Occipital lobe (tissue), 2 donors: ENCODE measurements around the gene NDUFA6. TPM values are rescaled to one million over a fixed set of nuclear protein-coding genes. Genes with fewer than 3 reads are reported as not detected.
"Not testable (repeated sequence)": the region's sequence is repeated elsewhere in the genome, so short reads cannot be mapped to it uniquely, and the experiment has no call there.

ENCODE experiments used
- DNase-seq: peaks from one replicate; lab custom pipeline; 2025; lab: John Stamatoyannopoulos, UW
- total RNA-seq: library from RNA; depleted of rRNA; stranded (reverse); fragments of >200 nt; gene quantifications from one replicate; pipeline ENCODE4 v1.2.3, GENCODE V29; 2014

The NDUFA6 gene
- total RNA-seq, 1 donor from 2014 or later: 34.3 TPM

- no peak for DNase-seq
These were observed 24.1 kb upstream of the NDUFA6 start for GRCh38 chr22:42114721-42115120.

GRCh38 chr22:42112793-42113192, 22.2 kb upstream of the NDUFA6 start:
- not testable (repeated sequence) for DNase-seq

GRCh38 chr22:42111798-42112197, 21.2 kb upstream of the NDUFA6 start:
- DNase-seq: no peak

- no peak for DNase-seq
These were observed 18.3 kb upstream of the NDUFA6 start for GRCh38 chr22:42108848-42109247.

GRCh38 chr22:42104332-42104860, 13.8 kb upstream of the NDUFA6 start:
- not testable (repeated sequence) for DNase-seq

GRCh38 chr22:42101199-42101598, 10.6 kb upstream of the NDUFA6 start:
- no peak for DNase-seq

GRCh38 chr22:42091455-42091782, 847 bp upstream of the NDUFA6 start:
- DNase-seq: no peak

- DNase-seq: no peak
These were observed 4.5 kb downstream of the NDUFA6 start for GRCh38 chr22:42086051-42086450.

- DNase-seq: no peak
These were observed 5.7 kb downstream of the NDUFA6 start for GRCh38 chr22:42084874-42085273.

- no peak for DNase-seq
These were observed 7.5 kb downstream of the NDUFA6 start for GRCh38 chr22:42083119-42083518.

- DNase-seq: peak; percentile 7
These were observed 10.3 kb downstream of the NDUFA6 start for GRCh38 chr22:42080287-42080686.

GRCh38 chr22:42079319-42080251, 11.0 kb downstream of the NDUFA6 start, which contains the start of gene SMDT1:
Gene SMDT1, plus strand, starts transcription at chr22:42079700. Its CDS starts 69 bp downstream, at chr22:42079769.
- DNase-seq: peak; percentile 99

- no peak for DNase-seq
These were observed 11.9 kb downstream of the NDUFA6 start for GRCh38 chr22:42078469-42079318.

- DNase-seq: no peak
These were observed 13.0 kb downstream of the NDUFA6 start for GRCh38 chr22:42077486-42078125.

- no peak for DNase-seq
These were observed 13.6 kb downstream of the NDUFA6 start for GRCh38 chr22:42076764-42077485.

GRCh38 chr22:42074846-42075676, 15.5 kb downstream of the NDUFA6 start:
- no peak for DNase-seq

GRCh38 chr22:42074132-42074811, 16.3 kb downstream of the NDUFA6 start, which contains the start of gene PHETA2:
Gene PHETA2, plus strand, starts transcription at chr22:42074248. Its CDS starts 3,046 bp downstream, at chr22:42077294.
- no peak for DNase-seq

- no peak for DNase-seq
These were observed 16.9 kb downstream of the NDUFA6 start for GRCh38 chr22:42073621-42074041.
